Effector memory CD4-positive, alpha-beta T cell (primary cell): ENCODE measurements around the gene DIAPH1.
A peak's percentile ranks its signal among the peaks of the same experiment; 100 is the strongest.

ENCODE experiments used
- DNase-seq, 3 donors: peaks; one replicate each; pipeline ENCODE4 v3.0.0-alpha.2; 2020
- H3K27ac ChIP-seq: 2 replicates; pipeline ENCODE4 v1.7.0; 2013; ENCODE audit warnings: mild to moderate bottlenecking, low read length, moderate library complexity; ENCODE audit not compliant: insufficient read depth, poor library complexity, severe bottlenecking
- H3K27me3 ChIP-seq: replicated peaks from 2 replicates; pipeline ENCODE4 v1.7.0; 2013; ENCODE audit warnings: mild to moderate bottlenecking, low read length; ENCODE audit not compliant: insufficient read depth, control insufficient read depth, poor library complexity, severe bottlenecking
- H3K36me3 ChIP-seq: 2 replicates; pipeline ENCODE4 v1.7.0; 2013; ENCODE audit warnings: mild to moderate bottlenecking, low read length, moderate library complexity; ENCODE audit not compliant: control insufficient read depth, insufficient read depth
- H3K4me1 ChIP-seq: 2 replicates; pipeline ENCODE4 v1.7.0; 2013; ENCODE audit warnings: low read length, mild to moderate bottlenecking; ENCODE audit not compliant: control insufficient read depth, insufficient read depth, poor library complexity, severe bottlenecking
- H3K4me3 ChIP-seq: 2 replicates; pipeline ENCODE4 v1.7.0; 2013; ENCODE audit warnings: low read length, low read depth, mild to moderate bottlenecking; ENCODE audit not compliant: insufficient read depth, poor library complexity, severe bottlenecking
- H3K9me3 ChIP-seq: 2 replicates; pipeline ENCODE4 v1.7.0; 2013; ENCODE audit warnings: mild to moderate bottlenecking, low read length, moderate library complexity; ENCODE audit not compliant: control insufficient read depth

DIAPH1 gene

GRCh38 chr5:141515946-141516671, 102.7 kb downstream of the DIAPH1 start:
- no peaks in the 10 kb centered on the region for H3K27me3 ChIP-seq
- H3K36me3 ChIP-seq, result peaks cover 58% of the 10 kb centered on the region
- H3K4me1 ChIP-seq, result peaks cover 22% of the 10 kb centered on the region
- no peak for DNase-seq
- H3K4me3 ChIP-seq, result no peak overlapping the region
- H3K27ac ChIP-seq, result no peak overlapping the region
- no peaks in the 10 kb centered on the region for H3K9me3 ChIP-seq

GRCh38 chr5:141515141-141515540, 103.7 kb downstream of the DIAPH1 start:
- H3K27ac ChIP-seq, result no peak overlapping the region
- H3K4me1 ChIP-seq, result peaks cover 22% of the 10 kb centered on the region
- no peaks in the 10 kb centered on the region for H3K9me3 ChIP-seq

GRCh38 chr5:141514330-141515133, 104.3 kb downstream of the DIAPH1 start:
- Histone ChIP-seq H3K4me3 (no peak overlapping the region), H3K9me3 (no peaks in the 10 kb centered on the region), H3K4me1 (peaks cover 22% of the 10 kb centered on the region), H3K27ac (no peak overlapping the region), H3K27me3 (no peaks in the 10 kb centered on the region), H3K36me3 (peaks cover 45% of the 10 kb centered on the region)
- no peak for DNase-seq

More at GRCh38 chr5:141515141-141515540, 103.7 kb downstream of the DIAPH1 start:
- H3K27me3 ChIP-seq, result no peaks in the 10 kb centered on the region
- no peak for DNase-seq
- H3K36me3 ChIP-seq, result peaks cover 50% of the 10 kb centered on the region
- no peak overlapping the region for H3K4me3 ChIP-seq

- peak overlapping the region; percentile 56 for H3K4me3 ChIP-seq
- no peak overlapping the region for H3K27ac ChIP-seq
- no peaks in the 10 kb centered on the region for H3K9me3 ChIP-seq
- peaks cover 22% of the 10 kb centered on the region for H3K4me1 ChIP-seq
- no peaks in the 10 kb centered on the region for H3K27me3 ChIP-seq
- DNase-seq, result no peak
- H3K36me3 ChIP-seq, result peaks cover 37% of the 10 kb centered on the region
Observed at GRCh38 chr5:141513627-141514329, 105.0 kb downstream of the DIAPH1 start.

GRCh38 chr5:141512911-141513626, 105.7 kb downstream of the DIAPH1 start:
- peaks cover 22% of the 10 kb centered on the region for H3K4me1 ChIP-seq
- H3K36me3 ChIP-seq, result peaks cover 30% of the 10 kb centered on the region
- no peak for DNase-seq
- no peaks in the 10 kb centered on the region for H3K27me3 ChIP-seq
- H3K4me3 ChIP-seq, result peak overlapping the region; percentile 56
- H3K27ac ChIP-seq, result no peak overlapping the region
- no peaks in the 10 kb centered on the region for H3K9me3 ChIP-seq

- no peak overlapping the region for H3K27ac ChIP-seq
- H3K36me3 ChIP-seq, result peaks cover 24% of the 10 kb centered on the region
- H3K27me3 ChIP-seq, result no peaks in the 10 kb centered on the region
- peaks cover 22% of the 10 kb centered on the region for H3K4me1 ChIP-seq
- H3K4me3 ChIP-seq, result peak overlapping the region; percentile 56
- peak; percentile 66 to 79 (median 66) for DNase-seq
- H3K9me3 ChIP-seq, result no peaks in the 10 kb centered on the region
Observed at GRCh38 chr5:141512390-141512910, 106.3 kb downstream of the DIAPH1 start.

- Histone ChIP-seq H3K27ac (no peak overlapping the region), H3K36me3 (peaks cover 19% of the 10 kb centered on the region), H3K4me3 (no peak overlapping the region), H3K9me3 (no peaks in the 10 kb centered on the region), H3K4me1 (peaks cover 22% of the 10 kb centered on the region), H3K27me3 (no peaks in the 10 kb centered on the region)
- no peak for DNase-seq
Observed at GRCh38 chr5:141511771-141512325, 107.0 kb downstream of the DIAPH1 start.

GRCh38 chr5:141510850-141511601, 107.8 kb downstream of the DIAPH1 start:
- peaks cover 10% of the 10 kb centered on the region for H3K36me3 ChIP-seq
- no peak for DNase-seq
- no peak overlapping the region for H3K4me3 ChIP-seq
- no peaks in the 10 kb centered on the region for H3K9me3 ChIP-seq
- no peak overlapping the region for H3K27ac ChIP-seq
- H3K4me1 ChIP-seq, result peaks cover 22% of the 10 kb centered on the region
- H3K27me3 ChIP-seq, result no peaks in the 10 kb centered on the region

GRCh38 chr5:141510160-141510559, 108.6 kb downstream of the DIAPH1 start:
- no peak overlapping the region for H3K4me3 ChIP-seq
- DNase-seq, result no peak
- no peaks in the 10 kb centered on the region for H3K9me3 ChIP-seq
- peaks cover 22% of the 10 kb centered on the region for H3K4me1 ChIP-seq
- no peak overlapping the region for H3K27ac ChIP-seq
- H3K27me3 ChIP-seq, result no peaks in the 10 kb centered on the region
- peaks cover 2% of the 10 kb centered on the region for H3K36me3 ChIP-seq
